ENCODE measurements around the gene AFF3.
"Not testable (repeated sequence)": the region's sequence is repeated elsewhere in the genome, so short reads cannot be mapped to it uniquely, and the experiment has no call there.

AFF3 gene

GRCh38 chr2:99957332-99958133, 184.9 kb downstream of the AFF3 start:
- DNase-seq = peak; percentile 59

- no peak for DNase-seq
These were observed 186.0 kb downstream of the AFF3 start for GRCh38 chr2:99956232-99957030.

GRCh38 chr2:99953750-99954149, 188.6 kb downstream of the AFF3 start:
- no peak for DNase-seq

- no peak for DNase-seq
These were observed 192.4 kb downstream of the AFF3 start for GRCh38 chr2:99949963-99950362.

GRCh38 chr2:99949530-99949929, 192.9 kb downstream of the AFF3 start:
- no peak for DNase-seq

- DNase-seq = no peak
These were observed 194.4 kb downstream of the AFF3 start for GRCh38 chr2:99948010-99948409.

GRCh38 chr2:99947366-99947765, 195.0 kb downstream of the AFF3 start:
- DNase-seq = not testable (repeated sequence)

- no peak for DNase-seq
These were observed 198.4 kb downstream of the AFF3 start for GRCh38 chr2:99944019-99944418.

GRCh38 chr2:99942561-99943347, 199.6 kb downstream of the AFF3 start:
- DNase-seq = no peak

- peak; percentile 40 for DNase-seq
These were observed 201.4 kb downstream of the AFF3 start for GRCh38 chr2:99940963-99941362.

GRCh38 chr2:99939135-99939534, 203.3 kb downstream of the AFF3 start:
- no peak for DNase-seq

- DNase-seq = no peak
These were observed 204.1 kb downstream of the AFF3 start for GRCh38 chr2:99938250-99938649.

GRCh38 chr2:99936065-99936464, 206.3 kb downstream of the AFF3 start:
- no peak for DNase-seq

- DNase-seq = no peak
These were observed 206.7 kb downstream of the AFF3 start for GRCh38 chr2:99935662-99936061.

GRCh38 chr2:99933894-99934650, 208.3 kb downstream of the AFF3 start:
- no peak for DNase-seq

GRCh38 chr2:99933491-99933890, 208.9 kb downstream of the AFF3 start:
- not testable (repeated sequence) for DNase-seq

- no peak for DNase-seq
These were observed 213.8 kb downstream of the AFF3 start for GRCh38 chr2:99928470-99929053.

- DNase-seq = not testable (repeated sequence)
These were observed 214.6 kb downstream of the AFF3 start for GRCh38 chr2:99927690-99928207.

- DNase-seq = peak; percentile 43
These were observed 215.4 kb downstream of the AFF3 start for GRCh38 chr2:99926986-99927385.

GRCh38 chr2:99925960-99926359, 216.4 kb downstream of the AFF3 start:
- DNase-seq = no peak

GRCh38 chr2:99922664-99923063, 219.7 kb downstream of the AFF3 start:
- DNase-seq = no peak

GRCh38 chr2:99921903-99922302, 220.5 kb downstream of the AFF3 start:
- no peak for DNase-seq
